PFSK-1 (cell line): ENCODE results near the gene PNKD.

ENCODE experiments used
- FOXP2 ChIP-seq: optimal IDR thresholded peaks from 2 replicates; pipeline ENCODE3; 2011; ENCODE audit warnings: borderline replicate concordance, control low read depth, inconsistent platforms; ENCODE audit not compliant: insufficient read depth; ENCODE audit errors: extremely low read length, extremely low read depth
- POLR2AphosphoS5 ChIP-seq: IDR thresholded peaks from 2 replicates; pipeline ENCODE4 v1.6.1; 2012; ENCODE audit warnings: low read depth, mild to moderate bottlenecking, control low read depth, low read length, moderate library complexity
- SIN3A ChIP-seq: IDR thresholded peaks from 2 replicates; pipeline ENCODE4 v1.6.1; 2012; ENCODE audit warnings: mild to moderate bottlenecking, low read length, moderate library complexity, borderline replicate concordance; ENCODE audit not compliant: insufficient read depth
- TAF1 ChIP-seq: IDR thresholded peaks from 2 replicates; pipeline ENCODE4 v1.6.1; 2012; ENCODE audit warnings: low read length, control low read depth, borderline replicate concordance; ENCODE audit not compliant: insufficient read depth
- TF ChIP-seq, protein P1 (sequence below), 2 experiments: IDR thresholded peaks; 2 replicates each; pipeline versions ENCODE4 v1.6.1 to v1.8.0; 2011 to 2012; ENCODE audit warnings: low read depth in 2 of 2, low read length in 2 of 2, control low read depth in 1 of 2, inconsistent platforms in 1 of 2, mild to moderate bottlenecking in 1 of 2, moderate library complexity in 1 of 2; ENCODE audit not compliant: insufficient read depth in 1 of 2

DNA sequence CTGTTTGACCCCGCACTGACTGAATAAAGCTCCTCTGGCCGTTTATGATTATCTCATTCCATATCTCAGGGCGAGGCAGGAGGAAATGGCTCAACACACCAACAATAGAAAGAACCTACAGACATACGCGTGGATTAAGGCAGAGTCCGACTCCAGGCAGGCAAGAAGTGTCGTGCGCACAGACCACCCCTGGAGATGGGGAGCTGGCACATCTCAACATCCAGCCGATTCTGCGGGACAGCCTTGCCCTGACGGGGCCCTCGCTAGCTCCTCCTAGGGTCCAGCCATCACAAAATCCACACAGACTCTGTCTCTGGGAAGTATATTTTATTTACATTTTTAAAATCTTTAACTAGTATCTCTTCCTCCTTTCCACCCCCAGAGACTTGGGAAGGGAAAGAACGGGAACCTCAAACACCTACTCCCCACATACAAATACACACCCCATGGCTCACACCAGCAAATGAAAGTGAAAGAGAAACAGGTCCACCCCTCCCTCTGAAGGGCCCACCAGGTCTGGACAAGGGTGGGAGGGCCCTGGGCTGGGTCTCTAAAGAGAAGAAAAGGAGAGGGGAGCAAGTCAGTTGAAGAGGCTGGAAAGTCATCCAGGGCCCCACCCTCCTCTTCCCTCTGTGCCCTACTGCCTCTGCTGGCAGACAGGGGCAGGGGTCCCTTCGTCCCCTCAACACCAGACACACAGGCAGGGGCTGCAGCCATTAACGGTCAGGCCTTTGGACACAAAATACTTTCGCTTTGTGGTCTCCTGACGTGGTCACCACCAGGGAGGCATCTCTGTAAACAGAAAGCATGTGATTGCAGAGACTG, 6.3 kb upstream of the PNKD start:
- TF ChIP-seq POLR2AphosphoS5 = no peak
- no peak for TF ChIP-seq TAF1
- no peak for TF ChIP-seq SIN3A
- TF ChIP-seq, protein P1, sequence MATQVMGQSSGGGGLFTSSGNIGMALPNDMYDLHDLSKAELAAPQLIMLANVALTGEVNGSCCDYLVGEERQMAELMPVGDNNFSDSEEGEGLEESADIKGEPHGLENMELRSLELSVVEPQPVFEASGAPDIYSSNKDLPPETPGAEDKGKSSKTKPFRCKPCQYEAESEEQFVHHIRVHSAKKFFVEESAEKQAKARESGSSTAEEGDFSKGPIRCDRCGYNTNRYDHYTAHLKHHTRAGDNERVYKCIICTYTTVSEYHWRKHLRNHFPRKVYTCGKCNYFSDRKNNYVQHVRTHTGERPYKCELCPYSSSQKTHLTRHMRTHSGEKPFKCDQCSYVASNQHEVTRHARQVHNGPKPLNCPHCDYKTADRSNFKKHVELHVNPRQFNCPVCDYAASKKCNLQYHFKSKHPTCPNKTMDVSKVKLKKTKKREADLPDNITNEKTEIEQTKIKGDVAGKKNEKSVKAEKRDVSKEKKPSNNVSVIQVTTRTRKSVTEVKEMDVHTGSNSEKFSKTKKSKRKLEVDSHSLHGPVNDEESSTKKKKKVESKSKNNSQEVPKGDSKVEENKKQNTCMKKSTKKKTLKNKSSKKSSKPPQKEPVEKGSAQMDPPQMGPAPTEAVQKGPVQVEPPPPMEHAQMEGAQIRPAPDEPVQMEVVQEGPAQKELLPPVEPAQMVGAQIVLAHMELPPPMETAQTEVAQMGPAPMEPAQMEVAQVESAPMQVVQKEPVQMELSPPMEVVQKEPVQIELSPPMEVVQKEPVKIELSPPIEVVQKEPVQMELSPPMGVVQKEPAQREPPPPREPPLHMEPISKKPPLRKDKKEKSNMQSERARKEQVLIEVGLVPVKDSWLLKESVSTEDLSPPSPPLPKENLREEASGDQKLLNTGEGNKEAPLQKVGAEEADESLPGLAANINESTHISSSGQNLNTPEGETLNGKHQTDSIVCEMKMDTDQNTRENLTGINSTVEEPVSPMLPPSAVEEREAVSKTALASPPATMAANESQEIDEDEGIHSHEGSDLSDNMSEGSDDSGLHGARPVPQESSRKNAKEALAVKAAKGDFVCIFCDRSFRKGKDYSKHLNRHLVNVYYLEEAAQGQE (IDR thresholded peaks at IDR 0.05; ENCODE audit: insufficient read depth in 1 of 2, low read depth in 2 of 2, low read length in 2 of 2) = no peak
- TF ChIP-seq FOXP2 = no peak
